Esophagus muscularis mucosa (tissue), 4 donors: ENCODE data around the gene CASP3. TPM values are rescaled to one million over a fixed set of nuclear protein-coding genes. Genes with fewer than 3 reads are reported as not detected.

ENCODE experiments used
- DNase-seq: peaks from one replicate; pipeline ENCODE4 v3.0.0-alpha.2; 2017; ENCODE audit errors: extremely low spot score
- H3K27ac ChIP-seq, 4 donors: fragments of 200-600 bp; sonication (generic); replicated peaks in 1 of 4; 1 replicate in 3 of 4; 2 replicates in 1 of 4; pipeline ENCODE4 v1.5.1; 2016 to 2019; ENCODE audit warnings: mild to moderate bottlenecking in 1 of 4
- H3K27me3 ChIP-seq, 4 donors: fragments of 200-600 bp; sonication (generic); one replicate each; pipeline versions ENCODE4 v1.5.1 to v1.6.0; 2016 to 2019
- H3K36me3 ChIP-seq, 4 donors: fragments of 200-600 bp; sonication (generic); one replicate each; pipeline ENCODE4 v1.5.1; 2016 to 2019
- H3K4me1 ChIP-seq, 4 donors: fragments of 200-600 bp; sonication (generic); one replicate each; pipeline ENCODE4 v1.5.1; 2016 to 2019
- H3K4me3 ChIP-seq, 4 donors: fragments of 200-600 bp; sonication (generic); 1 replicate in 2 of 4; 2 replicates in 2 of 4; pipeline ENCODE4 v1.5.1; 2016 to 2019; ENCODE audit warnings: mild to moderate bottlenecking in 4 of 4, moderate library complexity in 1 of 4
- H3K9me3 ChIP-seq, 4 donors: fragments of 200-600 bp; sonication (generic); 1 replicate in 3 of 4; 2 replicates in 1 of 4; pipeline ENCODE4 v1.5.1; 2016 to 2019
- EP300 ChIP-seq: sonication (generic); formaldehyde crosslinking; IDR thresholded peaks from one replicate; pipeline ENCODE4 v1.6.1; 2017; ENCODE audit warnings: antibody characterized with exemption
- POLR2A ChIP-seq: fragments of 450-650 bp; IDR thresholded peaks from one replicate; pipeline ENCODE4 v1.6.1; 2017; ENCODE audit warnings: antibody characterized with exemption, moderate library complexity, mild to moderate bottlenecking, low read depth
- POLR2AphosphoS5 ChIP-seq, 2 donors: sonication (generic); formaldehyde crosslinking; IDR thresholded peaks; one replicate each; pipeline ENCODE4 v1.6.1; 2017; ENCODE audit warnings: antibody characterized with exemption in 2 of 2
- WGBS: methylation state at CpG from one replicate; pipeline ENCODE4 v1.1.5; 2018; 5-methylcytosine and 5-hydroxymethylcytosine counted together
- intact Hi-C: fragments of 100-400 bp; cut with DNase I; formaldehyde crosslinking; loops from one replicate; pipeline ENCODE4 v1.15.1; 2023
- total RNA-seq, 4 donors: library from RNA; depleted of rRNA; stranded (reverse); fragments of >200 nt; gene quantifications; one replicate each; pipeline versions ENCODE4 v1.1.0 to v1.2.1, GENCODE V29; 2016
- TF ChIP-seq, protein P1 (sequence below), 3 experiments: fragments of 200-600 bp in 2 of 3; fragments of 450-650 bp in 1 of 3; sonication (generic) in 2 of 3; IDR thresholded peaks; one replicate each; pipeline ENCODE4 v1.5.1; 2017 to 2019; ENCODE audit warnings: antibody characterized with exemption in 3 of 3, mild to moderate bottlenecking in 2 of 3, moderate library complexity in 1 of 3

CASP3 gene
- total RNA-seq, 4 donors from 2014 or later = 11.3 to 18.6 (median 15.9) TPM

DNA sequence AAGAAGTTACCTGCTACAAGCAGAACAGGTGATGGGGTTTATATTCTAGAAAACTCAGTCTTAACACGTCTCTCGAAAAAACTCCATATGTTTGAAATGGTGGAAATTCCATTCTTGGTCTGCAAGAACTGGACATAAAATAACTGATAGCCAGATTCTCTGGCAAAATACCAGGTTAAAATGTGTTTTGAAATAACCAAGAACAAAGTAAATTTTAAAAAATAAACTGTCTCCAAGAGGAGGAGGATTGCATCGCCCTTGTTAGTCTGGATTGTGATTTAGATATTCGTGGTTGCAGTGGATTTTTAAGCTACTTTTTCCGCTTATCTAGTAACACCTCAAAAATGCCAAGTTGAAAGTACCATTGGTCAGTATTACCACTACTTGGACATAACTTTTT lies 43.8 kb upstream of the CASP3 start:
- 74% methylated on average over 5 of the region's 5 CpGs for WGBS
- DNase-seq = no peak
- Histone ChIP-seq H3K4me1 (peaks cover 15 to 26% (median 22%) of the 10 kb centered on the region in 4 donors), H3K27ac (no peak overlapping the region), H3K27me3 (no peaks in the 10 kb centered on the region), H3K36me3 (peaks cover 0 to 40% (median 5%) of the 10 kb centered on the region in 4 donors), H3K9me3 (no peaks in the 10 kb centered on the region), H3K4me3 (no peak overlapping the region)
- TF ChIP-seq EP300 (no peak), POLR2A (no peak), POLR2AphosphoS5 (IDR thresholded peaks at IDR 0.05) (no peak)
- TF ChIP-seq, protein P1, sequence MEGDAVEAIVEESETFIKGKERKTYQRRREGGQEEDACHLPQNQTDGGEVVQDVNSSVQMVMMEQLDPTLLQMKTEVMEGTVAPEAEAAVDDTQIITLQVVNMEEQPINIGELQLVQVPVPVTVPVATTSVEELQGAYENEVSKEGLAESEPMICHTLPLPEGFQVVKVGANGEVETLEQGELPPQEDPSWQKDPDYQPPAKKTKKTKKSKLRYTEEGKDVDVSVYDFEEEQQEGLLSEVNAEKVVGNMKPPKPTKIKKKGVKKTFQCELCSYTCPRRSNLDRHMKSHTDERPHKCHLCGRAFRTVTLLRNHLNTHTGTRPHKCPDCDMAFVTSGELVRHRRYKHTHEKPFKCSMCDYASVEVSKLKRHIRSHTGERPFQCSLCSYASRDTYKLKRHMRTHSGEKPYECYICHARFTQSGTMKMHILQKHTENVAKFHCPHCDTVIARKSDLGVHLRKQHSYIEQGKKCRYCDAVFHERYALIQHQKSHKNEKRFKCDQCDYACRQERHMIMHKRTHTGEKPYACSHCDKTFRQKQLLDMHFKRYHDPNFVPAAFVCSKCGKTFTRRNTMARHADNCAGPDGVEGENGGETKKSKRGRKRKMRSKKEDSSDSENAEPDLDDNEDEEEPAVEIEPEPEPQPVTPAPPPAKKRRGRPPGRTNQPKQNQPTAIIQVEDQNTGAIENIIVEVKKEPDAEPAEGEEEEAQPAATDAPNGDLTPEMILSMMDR (IDR thresholded peaks at IDR 0.05) = no peak
- intact Hi-C loops = no loop called here

DNA sequence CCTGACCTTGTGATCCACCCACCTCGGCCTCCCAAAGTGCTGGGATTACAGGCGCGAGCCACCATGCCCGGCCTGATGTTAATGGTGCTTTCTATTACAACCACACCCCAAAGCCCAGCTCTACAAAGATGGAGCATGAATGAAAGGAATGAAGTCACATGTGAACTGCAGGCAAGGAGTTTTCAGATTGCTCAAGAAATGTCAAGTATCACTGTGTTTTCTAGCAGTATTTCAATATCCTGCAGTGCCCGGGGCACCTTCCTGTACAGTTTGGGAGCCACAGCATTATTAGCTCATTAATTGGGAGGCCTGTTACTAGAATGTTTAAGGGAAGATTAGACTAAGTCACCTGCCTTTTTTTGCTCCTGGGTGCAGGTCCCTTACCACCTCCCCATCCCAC lies 40.4 kb upstream of the CASP3 start:
- TF ChIP-seq POLR2A = no peak
- TF ChIP-seq POLR2AphosphoS5 (IDR thresholded peaks at IDR 0.05) = no peak
- TF ChIP-seq, protein P1 (IDR thresholded peaks at IDR 0.05) = no peak
- TF ChIP-seq EP300 = no peak
- H3K36me3 ChIP-seq = peaks cover 0 to 60% (median 7%) of the 10 kb centered on the region in 4 donors
- intact Hi-C loops = no loop called here
- no peak overlapping the region for H3K4me3 ChIP-seq
- no peak overlapping the region for H3K27ac ChIP-seq
- H3K9me3 ChIP-seq = no peaks in the 10 kb centered on the region
- no peak for DNase-seq
- WGBS = 50% methylated on average over 5 of the region's 5 CpGs
- peaks cover 4 to 6% (median 6%) of the 10 kb centered on the region in 4 donors for H3K4me1 ChIP-seq
- H3K27me3 ChIP-seq = no peaks in the 10 kb centered on the region

DNA sequence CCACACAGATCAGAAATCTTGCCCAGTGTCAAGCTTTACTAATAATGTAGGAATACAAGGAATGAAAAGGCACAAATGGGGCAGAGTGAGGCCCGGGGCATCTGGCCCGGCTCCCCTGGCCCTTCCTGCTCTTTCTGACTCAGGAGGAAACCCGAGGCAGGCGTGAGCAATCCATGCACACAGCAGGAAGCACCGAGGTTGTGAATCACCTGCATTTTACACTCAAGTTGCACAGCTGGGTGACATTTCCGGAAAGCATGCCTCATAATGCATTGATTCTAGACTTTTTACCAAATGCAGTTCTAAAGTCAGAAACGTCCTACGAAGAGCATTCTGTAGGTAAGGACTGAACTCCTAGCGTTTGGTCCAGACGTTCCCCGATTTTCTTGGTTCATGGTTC lies 39.2 kb upstream of the CASP3 start:
- no peaks in the 10 kb centered on the region for H3K4me1 ChIP-seq
- TF ChIP-seq, protein P1 (IDR thresholded peaks at IDR 0.05) = no peak
- TF ChIP-seq POLR2AphosphoS5 (IDR thresholded peaks at IDR 0.05) (no peak), EP300 (no peak), POLR2A (no peak)
- WGBS = 54% methylated on average over 11 of the region's 11 CpGs
- no peak for DNase-seq
- H3K27ac ChIP-seq = no peak overlapping the region
- no peak overlapping the region for H3K4me3 ChIP-seq
- peaks cover 0 to 48% (median 4%) of the 10 kb centered on the region in 4 donors for H3K36me3 ChIP-seq
- intact Hi-C loops = no loop called here
- H3K9me3 ChIP-seq = no peaks in the 10 kb centered on the region
- no peaks in the 10 kb centered on the region for H3K27me3 ChIP-seq

DNA sequence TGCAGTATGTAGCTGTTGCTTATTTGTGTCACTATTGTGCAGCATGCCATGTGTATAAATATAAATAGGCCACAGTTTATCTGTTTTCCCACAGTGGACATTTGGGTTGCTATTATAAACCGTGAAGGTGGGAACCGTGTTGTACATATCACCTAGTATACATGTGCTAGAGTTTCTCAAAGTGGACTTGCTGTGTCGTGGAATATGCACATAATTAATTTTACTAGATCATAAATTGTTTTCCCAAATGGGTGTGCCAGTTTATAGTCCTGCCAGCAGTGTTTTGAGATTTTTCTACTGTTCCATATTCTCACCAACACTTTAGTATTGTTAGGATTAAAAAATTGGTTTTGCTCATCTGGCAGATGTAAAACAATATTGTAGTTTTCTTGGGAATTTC lies 38.8 kb upstream of the CASP3 start:
- 55% methylated on average over 3 of the region's 3 CpGs for WGBS
- H3K27ac ChIP-seq = no peak overlapping the region
- intact Hi-C loops = no loop called here
- H3K4me1 ChIP-seq = no peaks in the 10 kb centered on the region
- no peak overlapping the region for H3K4me3 ChIP-seq
- H3K27me3 ChIP-seq = no peaks in the 10 kb centered on the region
- no peak for DNase-seq
- H3K9me3 ChIP-seq = no peaks in the 10 kb centered on the region
- TF ChIP-seq EP300 = no peak
- TF ChIP-seq POLR2A = no peak
- no peak for TF ChIP-seq POLR2AphosphoS5 (IDR thresholded peaks at IDR 0.05)
- TF ChIP-seq, protein P1 (IDR thresholded peaks at IDR 0.05) = no peak
- peaks cover 0 to 44% (median 4%) of the 10 kb centered on the region in 4 donors for H3K36me3 ChIP-seq

DNA sequence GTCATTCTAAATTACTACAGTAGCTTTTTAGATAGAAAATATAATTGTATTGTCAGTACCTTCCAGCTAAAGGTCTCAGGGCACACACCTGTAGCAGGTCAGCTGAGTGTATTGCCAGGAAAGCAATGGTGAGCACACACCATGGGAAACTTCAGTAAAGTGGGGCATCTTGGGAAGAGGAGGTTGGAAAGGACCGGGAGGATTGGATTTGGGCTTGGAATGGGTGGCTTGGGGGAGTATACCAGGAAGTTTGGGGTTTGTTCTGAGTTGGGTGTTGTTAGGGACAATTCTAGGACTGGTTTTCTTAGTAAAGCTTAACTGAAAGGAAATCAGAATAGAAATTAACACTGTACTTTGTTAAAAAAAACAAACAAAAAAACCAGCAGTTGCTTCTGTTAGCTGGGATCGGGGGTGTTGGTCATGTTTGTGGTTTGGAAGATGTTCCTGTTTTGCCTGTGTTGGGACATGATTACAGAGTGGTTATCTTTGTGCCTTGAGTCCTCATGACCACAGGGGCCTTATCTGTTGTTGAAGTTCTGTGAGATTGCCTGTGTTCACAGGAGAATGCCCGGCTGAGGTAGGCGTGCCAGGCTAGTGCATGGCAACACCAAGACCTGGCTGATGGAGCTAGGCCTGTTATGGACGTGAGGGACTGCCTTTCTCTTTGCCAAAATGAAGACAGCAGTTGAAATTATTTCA lies 35.4 kb upstream of the CASP3 start:
- H3K4me1 ChIP-seq = peaks cover 0 to 4% (median 0%) of the 10 kb centered on the region in 4 donors
- H3K27ac ChIP-seq = no peak overlapping the region
- no peak for DNase-seq
- WGBS = 86% methylated on average over 5 of the region's 5 CpGs
- H3K27me3 ChIP-seq = no peaks in the 10 kb centered on the region
- intact Hi-C loops = no loop called here
- H3K4me3 ChIP-seq = no peak overlapping the region
- TF ChIP-seq, protein P1 (IDR thresholded peaks at IDR 0.05) = no peak
- no peak for TF ChIP-seq POLR2AphosphoS5 (IDR thresholded peaks at IDR 0.05)
- peaks cover 0 to 42% (median 12%) of the 10 kb centered on the region in 4 donors for H3K36me3 ChIP-seq
- H3K9me3 ChIP-seq = no peaks in the 10 kb centered on the region
